ENCODE measurements around the gene NHEJ1.

- no peak for TF ChIP-seq POLR2AphosphoS5 (IDR thresholded peaks at IDR 0.05; ENCODE audit: low read depth, low read length)
- TF ChIP-seq, protein P1, sequence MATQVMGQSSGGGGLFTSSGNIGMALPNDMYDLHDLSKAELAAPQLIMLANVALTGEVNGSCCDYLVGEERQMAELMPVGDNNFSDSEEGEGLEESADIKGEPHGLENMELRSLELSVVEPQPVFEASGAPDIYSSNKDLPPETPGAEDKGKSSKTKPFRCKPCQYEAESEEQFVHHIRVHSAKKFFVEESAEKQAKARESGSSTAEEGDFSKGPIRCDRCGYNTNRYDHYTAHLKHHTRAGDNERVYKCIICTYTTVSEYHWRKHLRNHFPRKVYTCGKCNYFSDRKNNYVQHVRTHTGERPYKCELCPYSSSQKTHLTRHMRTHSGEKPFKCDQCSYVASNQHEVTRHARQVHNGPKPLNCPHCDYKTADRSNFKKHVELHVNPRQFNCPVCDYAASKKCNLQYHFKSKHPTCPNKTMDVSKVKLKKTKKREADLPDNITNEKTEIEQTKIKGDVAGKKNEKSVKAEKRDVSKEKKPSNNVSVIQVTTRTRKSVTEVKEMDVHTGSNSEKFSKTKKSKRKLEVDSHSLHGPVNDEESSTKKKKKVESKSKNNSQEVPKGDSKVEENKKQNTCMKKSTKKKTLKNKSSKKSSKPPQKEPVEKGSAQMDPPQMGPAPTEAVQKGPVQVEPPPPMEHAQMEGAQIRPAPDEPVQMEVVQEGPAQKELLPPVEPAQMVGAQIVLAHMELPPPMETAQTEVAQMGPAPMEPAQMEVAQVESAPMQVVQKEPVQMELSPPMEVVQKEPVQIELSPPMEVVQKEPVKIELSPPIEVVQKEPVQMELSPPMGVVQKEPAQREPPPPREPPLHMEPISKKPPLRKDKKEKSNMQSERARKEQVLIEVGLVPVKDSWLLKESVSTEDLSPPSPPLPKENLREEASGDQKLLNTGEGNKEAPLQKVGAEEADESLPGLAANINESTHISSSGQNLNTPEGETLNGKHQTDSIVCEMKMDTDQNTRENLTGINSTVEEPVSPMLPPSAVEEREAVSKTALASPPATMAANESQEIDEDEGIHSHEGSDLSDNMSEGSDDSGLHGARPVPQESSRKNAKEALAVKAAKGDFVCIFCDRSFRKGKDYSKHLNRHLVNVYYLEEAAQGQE (IDR thresholded peaks at IDR 0.05; ENCODE audit: insufficient read depth in 1 of 2, low read depth in 2 of 2, low read length in 2 of 2): no peak
- TF ChIP-seq TAF1 (IDR thresholded peaks at IDR 0.05; ENCODE audit: borderline replicate concordance, insufficient read depth, low read length): no peak
- TF ChIP-seq SIN3A (IDR thresholded peaks at IDR 0.05; ENCODE audit: borderline replicate concordance, insufficient read depth, low read length): no peak
Observed at GRCh38 chr2:219054956-219055903, 105.4 kb downstream of the NHEJ1 start.
